Tibial nerve (tissue), 4 donors: ENCODE data around the gene PROK1.

Source experiments
- CTCF ChIP-seq, 5 experiments: fragments of 200-600 bp in 3 of 5; fragments of 450-650 bp in 2 of 5; sonication (generic) in 3 of 5; IDR thresholded peaks; one replicate each; pipeline ENCODE4 v1.5.1; 2016 to 2019; ENCODE audit warnings: antibody characterized with exemption in 5 of 5, mild to moderate bottlenecking in 3 of 5, moderate library complexity in 2 of 5
- EP300 ChIP-seq, 2 donors: sonication (generic); formaldehyde crosslinking; IDR thresholded peaks; one replicate each; pipeline ENCODE4 v1.6.1; 2017; ENCODE audit warnings: antibody characterized with exemption in 2 of 2, mild to moderate bottlenecking in 1 of 2
- POLR2A ChIP-seq, 2 donors: fragments of 450-650 bp; IDR thresholded peaks; one replicate each; pipeline ENCODE4 v1.6.1; 2017; ENCODE audit warnings: antibody characterized with exemption in 2 of 2, mild to moderate bottlenecking in 2 of 2, moderate library complexity in 2 of 2

GRCh38 chr1:110440877-110441276 is 10.1 kb upstream of the PROK1 start:
- TF ChIP-seq POLR2A (IDR thresholded peaks at IDR 0.05) (no peak), CTCF (IDR thresholded peaks at IDR 0.05) (no peak), EP300 (IDR thresholded peaks at IDR 0.05) (no peak)
